Measurements from ENCODE around the gene ARMH3. TPM values are rescaled to one million over a fixed set of nuclear protein-coding genes. Genes with fewer than 3 reads are reported as not detected.

ARMH3 gene
- total RNA-seq, 1 donor from 2014 or later: 19.1 TPM

- H3K4me3 Mint-ChIP-seq (ENCODE audit: low read depth): no peak overlapping the region
- no peak for DNase-seq (ENCODE audit: low spot score)
- H3K36me3 Mint-ChIP-seq (ENCODE audit: low read depth): peaks cover 5% of the 10 kb centered on the region
- no peaks in the 10 kb centered on the region for H3K9me3 Mint-ChIP-seq
- intact Hi-C loops (cut with micrococcal nuclease): no loop called here
- H3K4me1 Mint-ChIP-seq (ENCODE audit: low read depth): peaks cover 5% of the 10 kb centered on the region
- no peaks in the 10 kb centered on the region for H3K27me3 Mint-ChIP-seq (ENCODE audit: low read depth)
- H3K27ac Mint-ChIP-seq: no peak overlapping the region
Observed at GRCh38 chr10:101919026-101919770, 136.8 kb downstream of the ARMH3 start.

DNA sequence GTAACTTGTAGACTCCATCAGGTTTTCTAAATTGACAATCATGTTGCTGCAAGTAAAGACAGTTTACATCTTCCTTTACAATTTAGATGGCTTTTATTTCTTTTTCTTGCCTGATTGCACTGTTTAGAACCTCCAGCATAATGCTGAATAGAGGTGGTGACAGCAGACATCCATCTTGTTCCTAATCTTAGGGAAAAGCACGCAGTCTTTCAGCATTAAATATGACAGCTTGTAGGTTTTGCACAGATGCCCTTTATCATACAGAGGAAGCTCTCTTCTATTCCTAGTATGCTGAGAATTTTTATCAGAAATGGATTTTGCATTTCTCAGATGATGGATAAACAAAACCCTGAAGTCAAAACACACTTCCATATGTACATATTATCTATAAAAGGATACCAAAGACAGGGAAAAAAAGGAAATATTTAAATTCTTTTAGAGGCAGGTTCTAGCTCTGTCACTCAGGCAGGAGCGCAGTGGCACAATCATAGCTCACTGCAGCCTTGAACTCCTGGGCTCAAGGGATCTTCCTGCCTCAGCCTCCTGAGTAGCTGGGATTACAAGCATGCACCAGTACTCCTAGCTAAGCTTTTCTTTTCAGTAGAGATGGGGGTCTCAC, 143.3 kb downstream of the ARMH3 start:
- Mint-ChIP-seq H3K4me3 (ENCODE audit: low read depth) (no peak overlapping the region), H3K27ac (no peak overlapping the region), H3K27me3 (ENCODE audit: low read depth) (no peaks in the 10 kb centered on the region), H3K36me3 (ENCODE audit: low read depth) (no peaks in the 10 kb centered on the region), H3K4me1 (ENCODE audit: low read depth) (no peaks in the 10 kb centered on the region), H3K9me3 (no peaks in the 10 kb centered on the region)
- intact Hi-C loops (cut with micrococcal nuclease): no loop called here
- DNase-seq (ENCODE audit: low spot score): no peak

- H3K27ac Mint-ChIP-seq: no peak overlapping the region
- H3K27me3 Mint-ChIP-seq (ENCODE audit: low read depth): no peaks in the 10 kb centered on the region
- intact Hi-C loops (cut with micrococcal nuclease): no loop called here
- no peak for DNase-seq (ENCODE audit: low spot score)
- peaks cover 12% of the 10 kb centered on the region for H3K4me1 Mint-ChIP-seq (ENCODE audit: low read depth)
- no peaks in the 10 kb centered on the region for H3K9me3 Mint-ChIP-seq
- H3K36me3 Mint-ChIP-seq (ENCODE audit: low read depth): no peaks in the 10 kb centered on the region
- no peak overlapping the region for H3K4me3 Mint-ChIP-seq (ENCODE audit: low read depth)
Observed at GRCh38 chr10:101906586-101907183, 149.3 kb downstream of the ARMH3 start.

DNA sequence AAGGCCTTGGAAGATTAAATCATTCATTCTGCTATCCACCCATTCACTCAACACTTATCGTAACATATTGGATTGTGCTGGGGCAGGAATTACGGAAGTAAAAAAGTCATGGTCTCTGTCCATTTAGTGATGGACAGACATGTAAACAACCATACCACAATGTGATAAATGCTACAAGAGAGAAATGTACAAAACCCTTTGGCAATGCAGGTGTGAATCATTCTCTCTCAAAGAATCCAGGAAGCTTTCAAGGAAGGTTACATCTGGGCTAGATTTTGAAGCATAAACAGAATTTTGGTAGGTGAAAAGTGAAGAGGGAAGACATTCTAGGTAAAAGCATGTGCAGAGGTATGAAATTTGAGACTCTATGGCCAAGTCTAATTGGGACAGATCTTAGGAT, 150.7 kb downstream of the ARMH3 start:
- H3K4me3 Mint-ChIP-seq (ENCODE audit: low read depth): no peak overlapping the region
- H3K4me1 Mint-ChIP-seq (ENCODE audit: low read depth): peaks cover 12% of the 10 kb centered on the region
- no peaks in the 10 kb centered on the region for H3K9me3 Mint-ChIP-seq
- H3K27ac Mint-ChIP-seq: no peak overlapping the region
- H3K36me3 Mint-ChIP-seq (ENCODE audit: low read depth): no peaks in the 10 kb centered on the region
- no peaks in the 10 kb centered on the region for H3K27me3 Mint-ChIP-seq (ENCODE audit: low read depth)
- intact Hi-C loops (cut with micrococcal nuclease): no loop called here
- no peak for DNase-seq (ENCODE audit: low spot score)

GRCh38 chr10:101903827-101904550, 152.0 kb downstream of the ARMH3 start:
- Mint-ChIP-seq H3K4me1 (ENCODE audit: low read depth) (peaks cover 12% of the 10 kb centered on the region), H3K36me3 (ENCODE audit: low read depth) (no peaks in the 10 kb centered on the region), H3K4me3 (ENCODE audit: low read depth) (no peak overlapping the region), H3K27ac (no peak overlapping the region), H3K9me3 (no peaks in the 10 kb centered on the region), H3K27me3 (ENCODE audit: low read depth) (no peaks in the 10 kb centered on the region)
- no peak for DNase-seq (ENCODE audit: low spot score)
- intact Hi-C loops (cut with micrococcal nuclease): no loop called here

DNA sequence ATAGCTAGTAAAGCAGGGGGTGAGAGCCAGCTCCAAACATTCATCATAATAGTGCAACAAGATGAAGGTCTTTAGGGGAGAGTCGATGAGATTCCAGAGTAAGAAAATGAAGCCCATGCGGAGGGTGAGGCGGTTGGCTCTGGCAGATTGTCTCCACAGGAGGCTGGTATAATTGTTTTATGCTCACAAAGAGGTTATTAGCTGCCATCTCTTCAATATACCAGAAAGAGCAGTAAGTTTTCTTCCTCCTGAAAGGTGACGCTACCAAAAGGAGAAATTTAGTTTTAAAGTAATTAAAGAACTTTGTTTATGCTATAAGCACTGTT, 153.2 kb downstream of the ARMH3 start:
- Mint-ChIP-seq H3K4me3 (ENCODE audit: low read depth) (no peak overlapping the region), H3K4me1 (ENCODE audit: low read depth) (peaks cover 12% of the 10 kb centered on the region), H3K27me3 (ENCODE audit: low read depth) (no peaks in the 10 kb centered on the region), H3K9me3 (no peaks in the 10 kb centered on the region), H3K36me3 (ENCODE audit: low read depth) (no peaks in the 10 kb centered on the region), H3K27ac (no peak overlapping the region)
- no peak for DNase-seq (ENCODE audit: low spot score)
- intact Hi-C loops (cut with micrococcal nuclease): no loop called here

GRCh38 chr10:101902032-101902819, 153.7 kb downstream of the ARMH3 start:
- DNase-seq (ENCODE audit: low spot score): no peak
- no peaks in the 10 kb centered on the region for H3K36me3 Mint-ChIP-seq (ENCODE audit: low read depth)
- no peak overlapping the region for H3K4me3 Mint-ChIP-seq (ENCODE audit: low read depth)
- no peaks in the 10 kb centered on the region for H3K27me3 Mint-ChIP-seq (ENCODE audit: low read depth)
- H3K4me1 Mint-ChIP-seq (ENCODE audit: low read depth): peaks cover 12% of the 10 kb centered on the region
- no peak overlapping the region for H3K27ac Mint-ChIP-seq
- intact Hi-C loops (cut with micrococcal nuclease): no loop called here
- no peaks in the 10 kb centered on the region for H3K9me3 Mint-ChIP-seq

DNA sequence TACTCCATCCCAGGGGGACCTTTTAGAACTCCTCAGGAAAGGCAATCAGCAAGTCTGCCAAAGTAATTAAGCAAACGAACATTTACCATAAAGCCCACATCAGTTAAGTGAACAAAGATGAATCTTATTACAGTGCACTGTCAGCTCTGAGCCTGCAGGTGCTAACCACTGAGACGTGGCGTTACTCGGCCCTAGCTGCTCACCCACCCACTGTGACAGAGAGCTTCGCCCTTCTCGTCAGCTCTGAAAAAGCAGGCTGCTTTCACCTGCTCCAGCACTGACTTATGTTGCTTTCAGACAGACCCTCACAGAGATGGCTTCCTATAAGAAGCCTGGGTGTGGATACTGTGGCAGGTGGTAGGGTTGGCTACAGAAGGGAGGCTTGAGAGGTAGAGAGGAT, 154.6 kb downstream of the ARMH3 start:
- no peak for DNase-seq (ENCODE audit: low spot score)
- intact Hi-C loops (cut with micrococcal nuclease): no loop called here
- Mint-ChIP-seq H3K4me3 (ENCODE audit: low read depth) (no peak overlapping the region), H3K9me3 (no peaks in the 10 kb centered on the region), H3K36me3 (ENCODE audit: low read depth) (no peaks in the 10 kb centered on the region), H3K4me1 (ENCODE audit: low read depth) (peaks cover 10% of the 10 kb centered on the region), H3K27ac (no peak overlapping the region), H3K27me3 (ENCODE audit: low read depth) (no peaks in the 10 kb centered on the region)

GRCh38 chr10:101897633-101898032, 158.3 kb downstream of the ARMH3 start:
- Mint-ChIP-seq H3K4me1 (ENCODE audit: low read depth) (no peaks in the 10 kb centered on the region), H3K9me3 (no peaks in the 10 kb centered on the region), H3K27me3 (ENCODE audit: low read depth) (no peaks in the 10 kb centered on the region), H3K36me3 (ENCODE audit: low read depth) (no peaks in the 10 kb centered on the region), H3K4me3 (ENCODE audit: low read depth) (no peak overlapping the region), H3K27ac (no peak overlapping the region)
- DNase-seq (ENCODE audit: low spot score): no peak
- intact Hi-C loops (cut with micrococcal nuclease): no loop called here

- intact Hi-C loops (cut with micrococcal nuclease): no loop called here
- no peak overlapping the region for H3K27ac Mint-ChIP-seq
- no peaks in the 10 kb centered on the region for H3K36me3 Mint-ChIP-seq (ENCODE audit: low read depth)
- H3K9me3 Mint-ChIP-seq: no peaks in the 10 kb centered on the region
- no peak for DNase-seq (ENCODE audit: low spot score)
- H3K27me3 Mint-ChIP-seq (ENCODE audit: low read depth): no peaks in the 10 kb centered on the region
- H3K4me3 Mint-ChIP-seq (ENCODE audit: low read depth): no peak overlapping the region
- H3K4me1 Mint-ChIP-seq (ENCODE audit: low read depth): no peaks in the 10 kb centered on the region
Observed at GRCh38 chr10:101896225-101896877, 159.6 kb downstream of the ARMH3 start.

GRCh38 chr10:101895781-101896180, 160.2 kb downstream of the ARMH3 start:
- H3K9me3 Mint-ChIP-seq: no peaks in the 10 kb centered on the region
- no peak overlapping the region for H3K4me3 Mint-ChIP-seq (ENCODE audit: low read depth)
- intact Hi-C loops (cut with micrococcal nuclease): no loop called here
- no peaks in the 10 kb centered on the region for H3K27me3 Mint-ChIP-seq (ENCODE audit: low read depth)
- no peak overlapping the region for H3K27ac Mint-ChIP-seq
- H3K4me1 Mint-ChIP-seq (ENCODE audit: low read depth): no peaks in the 10 kb centered on the region
- H3K36me3 Mint-ChIP-seq (ENCODE audit: low read depth): no peaks in the 10 kb centered on the region
- no peak for DNase-seq (ENCODE audit: low spot score)

DNA sequence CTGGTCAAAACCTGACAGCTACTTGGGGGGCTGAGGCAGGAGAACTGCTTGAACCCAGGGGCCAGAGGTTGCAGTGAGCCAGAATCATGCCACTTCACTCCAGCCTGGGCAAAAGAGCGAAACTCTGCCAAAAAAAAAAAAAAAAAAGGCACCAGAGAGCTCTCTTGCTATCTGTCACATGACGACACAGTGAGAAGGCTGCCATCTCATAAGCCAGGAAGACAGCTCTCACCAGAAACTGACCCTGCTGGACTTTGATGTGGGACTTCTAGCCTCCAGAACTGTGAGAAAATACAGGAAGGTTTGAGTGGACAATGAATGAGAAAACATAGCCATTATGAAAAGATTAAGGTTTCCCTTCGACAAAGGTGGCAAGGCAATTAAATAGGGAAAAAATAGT, 161.2 kb downstream of the ARMH3 start:
- Mint-ChIP-seq H3K4me3 (ENCODE audit: low read depth) (no peak overlapping the region), H3K9me3 (no peaks in the 10 kb centered on the region), H3K36me3 (ENCODE audit: low read depth) (no peaks in the 10 kb centered on the region), H3K27me3 (ENCODE audit: low read depth) (no peaks in the 10 kb centered on the region), H3K4me1 (ENCODE audit: low read depth) (peaks cover 2% of the 10 kb centered on the region), H3K27ac (no peak overlapping the region)
- DNase-seq (ENCODE audit: low spot score): no peak
- intact Hi-C loops (cut with micrococcal nuclease): no loop called here
